Bronchial epithelial cell (primary cell): ENCODE results near the gene ANKRD55. TPM values are rescaled to one million over a fixed set of nuclear protein-coding genes. Genes with fewer than 3 reads are reported as not detected.

Source experiments
- DNase-seq: peaks from one replicate; pipeline ENCODE4 v3.0.0-alpha.2; 2010; ENCODE audit warnings: low read depth
- FAIRE-seq: peaks from 2 replicates; lab custom pipeline; 2011; peaks lifted over from hg19 to GRCh38; lab: Jason Lieb, UNC
- H3K27me3 ChIP-seq: 2 replicates; pipeline ENCODE4 v1.5.1; 2011; ENCODE audit warnings: low read length; ENCODE audit not compliant: control insufficient read depth, insufficient read depth
- H3K36me3 ChIP-seq: 2 replicates; pipeline ENCODE4 v1.5.1; 2011; ENCODE audit warnings: low read length; ENCODE audit not compliant: control insufficient read depth, insufficient read depth
- H3K4me3 ChIP-seq: 2 replicates; pipeline ENCODE4 v1.5.1; 2011; ENCODE audit warnings: mild to moderate bottlenecking, low read depth, low read length, control low read depth
- total RNA-seq: library from RNA; depleted of rRNA; stranded (reverse); fragments of >200 nt; gene quantifications from 2 replicates; pipeline ENCODE4 v1.2.1, GENCODE V29; 2014
- TF ChIP-seq, protein P1 (sequence below): IDR thresholded peaks from 2 replicates; pipeline ENCODE4 v1.5.1; 2011; ENCODE audit warnings: mild to moderate bottlenecking, moderate library complexity, low read length, control low read depth, inconsistent platforms; ENCODE audit not compliant: insufficient read depth, severe bottlenecking

Gene ANKRD55
- total RNA-seq, 1 donor from 2014 or later, result not detected

DNA sequence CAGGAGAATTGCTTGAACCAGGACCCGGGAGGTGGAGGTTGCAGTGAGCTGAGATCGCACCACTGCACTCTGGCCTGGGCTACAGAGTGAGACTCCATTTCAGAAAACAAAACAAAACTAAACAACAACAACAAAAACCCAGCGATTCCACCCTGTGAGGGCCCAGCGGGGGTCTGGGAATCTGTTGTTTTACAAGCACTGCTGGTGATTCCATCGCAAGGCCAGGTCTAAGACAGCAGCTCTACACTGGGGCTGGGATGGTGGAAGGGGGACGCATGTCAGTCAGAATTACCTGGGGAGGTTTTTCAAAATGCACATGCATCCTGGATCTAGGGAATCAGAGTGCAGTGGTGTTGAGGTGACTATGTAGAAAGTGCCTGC, 90.9 kb downstream of the ANKRD55 start:
- FAIRE-seq, result no peak
- Histone ChIP-seq H3K4me3 (no peak overlapping the region), H3K36me3 (no peaks in the 10 kb centered on the region), H3K27me3 (no peaks in the 10 kb centered on the region)
- DNase-seq, result no peak
- TF ChIP-seq, protein P1, sequence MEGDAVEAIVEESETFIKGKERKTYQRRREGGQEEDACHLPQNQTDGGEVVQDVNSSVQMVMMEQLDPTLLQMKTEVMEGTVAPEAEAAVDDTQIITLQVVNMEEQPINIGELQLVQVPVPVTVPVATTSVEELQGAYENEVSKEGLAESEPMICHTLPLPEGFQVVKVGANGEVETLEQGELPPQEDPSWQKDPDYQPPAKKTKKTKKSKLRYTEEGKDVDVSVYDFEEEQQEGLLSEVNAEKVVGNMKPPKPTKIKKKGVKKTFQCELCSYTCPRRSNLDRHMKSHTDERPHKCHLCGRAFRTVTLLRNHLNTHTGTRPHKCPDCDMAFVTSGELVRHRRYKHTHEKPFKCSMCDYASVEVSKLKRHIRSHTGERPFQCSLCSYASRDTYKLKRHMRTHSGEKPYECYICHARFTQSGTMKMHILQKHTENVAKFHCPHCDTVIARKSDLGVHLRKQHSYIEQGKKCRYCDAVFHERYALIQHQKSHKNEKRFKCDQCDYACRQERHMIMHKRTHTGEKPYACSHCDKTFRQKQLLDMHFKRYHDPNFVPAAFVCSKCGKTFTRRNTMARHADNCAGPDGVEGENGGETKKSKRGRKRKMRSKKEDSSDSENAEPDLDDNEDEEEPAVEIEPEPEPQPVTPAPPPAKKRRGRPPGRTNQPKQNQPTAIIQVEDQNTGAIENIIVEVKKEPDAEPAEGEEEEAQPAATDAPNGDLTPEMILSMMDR, result no peak

DNA sequence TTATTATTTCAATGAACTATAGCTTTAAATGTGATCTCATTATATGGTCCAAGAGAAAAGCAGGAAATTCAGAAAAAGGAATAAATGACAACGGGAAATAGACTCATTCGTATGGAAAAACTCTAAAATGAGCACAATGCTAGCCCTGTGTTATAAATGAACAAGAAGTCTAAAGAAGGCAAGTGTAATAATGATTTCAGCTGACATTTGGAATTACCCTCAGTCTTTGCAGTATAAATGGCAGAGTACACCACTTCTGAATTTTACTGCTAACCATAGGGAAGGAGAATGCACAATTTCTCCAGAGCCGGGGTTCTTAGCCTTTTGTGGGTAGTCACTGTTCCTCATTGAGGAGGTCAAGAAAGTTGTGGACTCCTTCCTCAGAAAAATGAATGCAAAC, 93.1 kb downstream of the ANKRD55 start:
- Histone ChIP-seq H3K27me3 (no peaks in the 10 kb centered on the region), H3K36me3 (no peaks in the 10 kb centered on the region), H3K4me3 (no peak overlapping the region)
- TF ChIP-seq, protein P1, result no peak
- DNase-seq (no peak), FAIRE-seq (no peak)

DNA sequence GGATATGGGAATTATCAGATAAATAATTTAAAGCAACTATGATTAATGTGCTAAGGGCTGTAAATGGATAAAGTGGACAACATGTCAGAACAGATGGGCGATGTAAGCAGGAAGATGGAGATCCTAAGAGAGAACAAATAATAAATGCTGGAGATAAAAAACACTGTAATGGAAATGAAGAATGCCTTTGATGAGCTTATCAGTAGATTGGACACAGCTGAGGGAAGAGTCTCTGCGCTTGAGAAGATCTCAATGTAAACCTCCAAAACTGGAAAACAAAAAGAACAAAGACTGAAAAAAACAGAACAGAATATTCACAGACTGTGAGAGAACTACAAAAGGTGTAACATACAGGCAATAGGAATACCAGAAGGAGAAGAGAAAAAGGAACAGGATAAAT, 102.5 kb downstream of the ANKRD55 start:
- H3K36me3 ChIP-seq, result no peaks in the 10 kb centered on the region
- H3K27me3 ChIP-seq, result no peaks in the 10 kb centered on the region
- TF ChIP-seq, protein P1, result no peak
- FAIRE-seq, result no peak
- H3K4me3 ChIP-seq, result no peak overlapping the region
- no peak for DNase-seq

DNA sequence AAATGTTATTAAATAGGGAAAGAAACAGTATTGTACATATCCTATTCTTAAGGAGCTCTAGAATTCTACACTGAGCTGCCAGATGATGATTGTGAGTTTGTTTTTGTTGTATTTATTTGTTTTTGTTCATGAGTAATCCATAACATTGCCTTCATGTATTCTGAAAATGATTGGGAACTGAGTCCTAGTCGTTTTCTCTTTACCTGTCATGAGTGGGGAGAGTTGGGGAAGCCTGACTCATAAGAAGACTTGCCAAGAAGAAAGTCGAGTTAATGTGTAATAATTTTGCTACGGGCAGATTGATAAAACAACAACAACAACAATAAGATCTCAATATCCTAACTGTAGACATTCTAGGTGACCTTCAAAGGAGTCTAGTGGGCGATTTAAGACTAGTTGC, 103.8 kb downstream of the ANKRD55 start:
- DNase-seq (peak; percentile 81), FAIRE-seq (no peak)
- Histone ChIP-seq H3K4me3 (no peak overlapping the region), H3K36me3 (no peaks in the 10 kb centered on the region), H3K27me3 (no peaks in the 10 kb centered on the region)
- TF ChIP-seq, protein P1, result no peak

DNA sequence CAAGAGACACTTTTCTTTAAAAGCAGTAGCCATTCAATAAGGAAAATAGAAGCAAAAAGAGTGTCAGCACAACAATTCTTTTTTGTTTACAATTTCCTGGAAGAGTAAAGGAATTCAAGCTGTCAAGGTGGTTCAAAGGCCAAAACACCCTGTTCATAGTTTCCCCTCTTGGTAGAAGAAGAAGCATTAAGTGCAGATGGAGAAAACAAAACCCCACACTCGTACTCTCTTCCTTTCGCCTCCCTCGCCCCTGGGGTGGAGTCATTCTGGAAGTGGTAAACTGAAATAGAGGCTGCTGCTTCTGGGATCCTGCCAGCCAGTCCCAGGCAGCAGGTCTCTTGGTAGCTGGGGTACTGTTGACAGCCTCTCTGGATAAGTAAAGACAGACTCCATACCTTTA, 105.0 kb downstream of the ANKRD55 start:
- TF ChIP-seq, protein P1, result no peak
- DNase-seq, result no peak
- H3K36me3 ChIP-seq, result no peaks in the 10 kb centered on the region
- H3K27me3 ChIP-seq, result no peaks in the 10 kb centered on the region
- FAIRE-seq, result no peak
- H3K4me3 ChIP-seq, result no peak overlapping the region

DNA sequence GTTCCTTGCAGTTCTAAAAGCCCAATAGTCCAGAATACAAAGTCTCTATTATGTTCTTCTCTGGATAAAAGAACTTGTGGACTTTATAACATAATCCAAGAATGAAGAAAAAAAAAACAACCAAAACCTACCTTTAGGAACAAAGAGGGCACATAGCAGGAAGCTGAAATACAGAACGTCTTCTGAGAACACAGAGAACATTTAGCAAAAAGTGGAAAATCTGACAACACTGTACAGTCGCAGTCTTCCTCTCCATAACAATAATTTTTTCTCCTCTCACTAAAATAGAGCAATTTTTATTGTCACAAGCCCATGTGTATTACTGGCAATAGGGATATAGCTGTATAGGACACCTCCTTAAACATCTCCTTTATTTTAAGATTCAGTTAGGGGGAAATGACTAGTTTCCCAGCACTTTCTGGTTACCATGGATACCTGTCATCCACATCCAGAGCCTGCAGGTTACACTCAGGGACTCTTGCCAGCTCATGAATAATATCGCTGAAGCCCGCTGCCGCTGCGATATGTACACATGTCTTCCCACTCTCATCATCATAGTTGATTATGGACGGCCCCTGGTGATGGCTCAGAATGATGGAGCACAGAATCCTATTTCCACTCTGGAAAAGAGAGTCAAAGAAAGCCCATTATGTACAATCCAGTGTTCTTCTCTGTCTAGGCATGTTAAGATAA, 106.5 kb downstream of the ANKRD55 start:
- H3K4me3 ChIP-seq, result no peak overlapping the region
- H3K27me3 ChIP-seq, result no peaks in the 10 kb centered on the region
- TF ChIP-seq, protein P1, result no peak
- H3K36me3 ChIP-seq, result no peaks in the 10 kb centered on the region
- no peak for FAIRE-seq
- DNase-seq, result peak; percentile 45
